SHP77 (cell line): Measurements from ENCODE around the gene NUP98.
"Not testable (repeated sequence)": the region's sequence is repeated elsewhere in the genome, so short reads cannot be mapped to it uniquely, and the experiment has no call there.

Experiments used
- DNase-seq, 2 experiments: peaks; one replicate each; lab custom pipeline; 2025; lab: John Stamatoyannopoulos, UW

NUP98 gene

GRCh38 chr11:3669742-3670183 is 127.6 kb downstream of the NUP98 start:
- no peak for DNase-seq

GRCh38 chr11:3669128-3669527 is 128.2 kb downstream of the NUP98 start:
- DNase-seq, result no peak

GRCh38 chr11:3667149-3668035 is 130.0 kb downstream of the NUP98 start:
- DNase-seq, result no peak

GRCh38 chr11:3666023-3666530 is 131.3 kb downstream of the NUP98 start:
- DNase-seq, result no peak

- no peak for DNase-seq
Observed at GRCh38 chr11:3665336-3666022, 131.9 kb downstream of the NUP98 start.

- no peak for DNase-seq
Observed at GRCh38 chr11:3664032-3664630, 133.2 kb downstream of the NUP98 start.

GRCh38 chr11:3662856-3663255 is 134.5 kb downstream of the NUP98 start:
- no peak for DNase-seq

- no peak for DNase-seq
Observed at GRCh38 chr11:3660960-3661359, 136.4 kb downstream of the NUP98 start.

- DNase-seq, result peak; percentile 44 to 56
Observed at GRCh38 chr11:3659595-3660515, 137.5 kb downstream of the NUP98 start.

GRCh38 chr11:3658252-3658651 is 139.1 kb downstream of the NUP98 start:
- DNase-seq, result no peak

- DNase-seq, result not testable (repeated sequence)
Observed at GRCh38 chr11:3657331-3657730, 140.0 kb downstream of the NUP98 start.

GRCh38 chr11:3655547-3655946 is 141.8 kb downstream of the NUP98 start:
- DNase-seq, result no peak

- DNase-seq, result not testable (repeated sequence)
Observed at GRCh38 chr11:3652514-3652913, 144.8 kb downstream of the NUP98 start.

GRCh38 chr11:3649374-3649773 is 148.0 kb downstream of the NUP98 start:
- not testable (repeated sequence) for DNase-seq

GRCh38 chr11:3648843-3649242 is 148.5 kb downstream of the NUP98 start:
- DNase-seq, result not testable (repeated sequence)

GRCh38 chr11:3645552-3645951 is 151.8 kb downstream of the NUP98 start:
- DNase-seq, result no peak

- DNase-seq, result no peak
Observed at GRCh38 chr11:3644817-3645235, 152.5 kb downstream of the NUP98 start, which contains the start of gene ART1. Gene ART1, plus strand, starts transcription at chr11:3645128. Its CDS starts 14,086 bp downstream, at chr11:3659214.

GRCh38 chr11:3643102-3643546 is 154.2 kb downstream of the NUP98 start:
- DNase-seq, result not testable (repeated sequence)

- peak; percentile 7 to 23 for DNase-seq
Observed at GRCh38 chr11:3642071-3642951, 155.0 kb downstream of the NUP98 start.

GRCh38 chr11:3641701-3642070 is 155.7 kb downstream of the NUP98 start, which contains the start of gene ART5:
Gene ART5, minus strand, starts transcription at chr11:3641992. Its CDS starts 130 bp downstream, at chr11:3641862.
- no peak for DNase-seq
